Neural progenitor cell (in vitro differentiated cells): ENCODE data around the gene KITLG.

Source experiments
- CTCF ChIP-seq: fragments of 200-600 bp; sonication (generic); IDR thresholded peaks from 2 replicates; pipeline ENCODE4 v1.5.1; 2017; ENCODE audit warnings: antibody characterized with exemption, mild to moderate bottlenecking
- EZH2 ChIP-seq: fragments of 200-600 bp; sonication (generic); IDR thresholded peaks from 2 replicates; pipeline ENCODE4 v1.6.1; 2017; ENCODE audit warnings: antibody characterized with exemption, mild to moderate bottlenecking, moderate library complexity
- EZH2phosphoT487 ChIP-seq: fragments of 200-600 bp; sonication (generic); IDR thresholded peaks from 2 replicates; pipeline ENCODE4 v1.6.1; 2017; ENCODE audit warnings: antibody characterized with exemption

- TF ChIP-seq CTCF (no peak), EZH2 (no peak), EZH2phosphoT487 (no peak)
Observed at GRCh38 chr12:88448337-88448915, 131.8 kb downstream of the KITLG start.
